GM19455 (cell line): ENCODE data around the gene DDX49.

ENCODE experiments used
- ATAC-seq: cut with Tn5 transposase; IDR thresholded peaks from one replicate; pipeline ENCODE4 v1.9.1; 2021; ENCODE audit not compliant: unreplicated experiment

Gene DDX49

GRCh38 chr19:18919086-18919899 is at the start of gene DDX49, which contains the start of gene COPE:
Gene DDX49 (plus strand): TSS chr19:18919715. CDS start chr19:18919742, 27 bp downstream.
Gene COPE (minus strand): TSS chr19:18919387. CDS start chr19:18919348, 39 bp downstream.
- peak; percentile 87 for ATAC-seq

GRCh38 chr19:18869781-18870530 is 49.6 kb upstream of the DDX49 start:
- no peak for ATAC-seq

- no peak for ATAC-seq
Measured at GRCh38 chr19:18870531-18871172, 48.9 kb upstream of the DDX49 start.

- no peak for ATAC-seq
Measured at GRCh38 chr19:18871543-18871942, 48.0 kb upstream of the DDX49 start.

GRCh38 chr19:18875726-18876125 is 43.8 kb upstream of the DDX49 start:
- ATAC-seq, result no peak

- ATAC-seq, result no peak
Measured at GRCh38 chr19:18876865-18877264, 42.6 kb upstream of the DDX49 start.

GRCh38 chr19:18878058-18878797 is 41.3 kb upstream of the DDX49 start:
- ATAC-seq, result no peak

GRCh38 chr19:18878858-18879578 is 40.5 kb upstream of the DDX49 start:
- ATAC-seq, result no peak

- no peak for ATAC-seq
Measured at GRCh38 chr19:18879579-18880373, 39.7 kb upstream of the DDX49 start.

GRCh38 chr19:18881491-18881890 is 38.0 kb upstream of the DDX49 start:
- no peak for ATAC-seq

GRCh38 chr19:18883526-18884304 is 35.8 kb upstream of the DDX49 start:
- no peak for ATAC-seq

GRCh38 chr19:18886972-18887371 is 32.5 kb upstream of the DDX49 start:
- no peak for ATAC-seq

- ATAC-seq, result no peak
Measured at GRCh38 chr19:18889949-18890745, 29.4 kb upstream of the DDX49 start.

- ATAC-seq, result no peak
Measured at GRCh38 chr19:18893587-18894253, 25.8 kb upstream of the DDX49 start.

- no peak for ATAC-seq
Measured at GRCh38 chr19:18894254-18895037, 25.1 kb upstream of the DDX49 start.

- ATAC-seq, result no peak
Measured at GRCh38 chr19:18895038-18895823, 24.3 kb upstream of the DDX49 start.
